Measurements from ENCODE around the gene PNPLA8. TPM values are rescaled to one million over a fixed set of nuclear protein-coding genes. Genes with fewer than 3 reads are reported as not detected.

PNPLA8 gene
- total and polyA plus RNA-seq, 11 donors, result 12.5 to 61.5 (median 32.8) TPM

DNA sequence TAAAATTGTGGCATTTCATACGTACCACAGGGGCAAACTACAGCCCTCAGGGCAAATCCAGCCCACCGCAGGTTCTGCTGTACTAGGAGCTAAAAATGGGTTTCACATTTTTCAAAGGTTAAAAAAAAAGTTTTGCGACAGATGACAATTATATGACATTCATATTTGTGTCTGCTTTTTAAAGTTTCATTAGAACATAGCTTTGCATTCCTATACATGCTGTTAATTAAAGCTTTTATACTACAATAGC, 758 bp upstream of the PNPLA8 start:
- DNase-seq (no peak), ATAC-seq (no peak)
- Histone ChIP-seq H3K27ac (peak overlapping the region; percentile 71 to 99 (median 96)), H3K36me3 (no peaks in the 10 kb centered on the region), H3K4me1 (peaks cover 0 to 37% (median 26%) of the 10 kb centered on the region in 12 donors), H3K27me3 (no peaks in the 10 kb centered on the region), H3K4me3 (peak overlapping the region; percentile 39 to 89 (median 72)), H3K9me3 (no peaks in the 10 kb centered on the region)
- intact Hi-C loops (cut with DNase I), result loop anchor here in 8 of 10 donors (1.0 to 5.0 kb wide), 4 partner anchors 41 to 634 kb away; partner anchors contain the start of genes DNAJB9 (in 8 of the 8), THAP5 (in 8 of the 8) and DLD (in 1 of the 8)
- WGBS, 4 donors, result 4 to 15% (median 8%) methylated on average over 3 of the region's 3 CpGs
- TF ChIP-seq, protein P1, sequence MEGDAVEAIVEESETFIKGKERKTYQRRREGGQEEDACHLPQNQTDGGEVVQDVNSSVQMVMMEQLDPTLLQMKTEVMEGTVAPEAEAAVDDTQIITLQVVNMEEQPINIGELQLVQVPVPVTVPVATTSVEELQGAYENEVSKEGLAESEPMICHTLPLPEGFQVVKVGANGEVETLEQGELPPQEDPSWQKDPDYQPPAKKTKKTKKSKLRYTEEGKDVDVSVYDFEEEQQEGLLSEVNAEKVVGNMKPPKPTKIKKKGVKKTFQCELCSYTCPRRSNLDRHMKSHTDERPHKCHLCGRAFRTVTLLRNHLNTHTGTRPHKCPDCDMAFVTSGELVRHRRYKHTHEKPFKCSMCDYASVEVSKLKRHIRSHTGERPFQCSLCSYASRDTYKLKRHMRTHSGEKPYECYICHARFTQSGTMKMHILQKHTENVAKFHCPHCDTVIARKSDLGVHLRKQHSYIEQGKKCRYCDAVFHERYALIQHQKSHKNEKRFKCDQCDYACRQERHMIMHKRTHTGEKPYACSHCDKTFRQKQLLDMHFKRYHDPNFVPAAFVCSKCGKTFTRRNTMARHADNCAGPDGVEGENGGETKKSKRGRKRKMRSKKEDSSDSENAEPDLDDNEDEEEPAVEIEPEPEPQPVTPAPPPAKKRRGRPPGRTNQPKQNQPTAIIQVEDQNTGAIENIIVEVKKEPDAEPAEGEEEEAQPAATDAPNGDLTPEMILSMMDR (IDR thresholded peaks at IDR 0.05), result no peak
- TF ChIP-seq POLR2A (IDR thresholded peaks at IDR 0.05), result no peak

DNA sequence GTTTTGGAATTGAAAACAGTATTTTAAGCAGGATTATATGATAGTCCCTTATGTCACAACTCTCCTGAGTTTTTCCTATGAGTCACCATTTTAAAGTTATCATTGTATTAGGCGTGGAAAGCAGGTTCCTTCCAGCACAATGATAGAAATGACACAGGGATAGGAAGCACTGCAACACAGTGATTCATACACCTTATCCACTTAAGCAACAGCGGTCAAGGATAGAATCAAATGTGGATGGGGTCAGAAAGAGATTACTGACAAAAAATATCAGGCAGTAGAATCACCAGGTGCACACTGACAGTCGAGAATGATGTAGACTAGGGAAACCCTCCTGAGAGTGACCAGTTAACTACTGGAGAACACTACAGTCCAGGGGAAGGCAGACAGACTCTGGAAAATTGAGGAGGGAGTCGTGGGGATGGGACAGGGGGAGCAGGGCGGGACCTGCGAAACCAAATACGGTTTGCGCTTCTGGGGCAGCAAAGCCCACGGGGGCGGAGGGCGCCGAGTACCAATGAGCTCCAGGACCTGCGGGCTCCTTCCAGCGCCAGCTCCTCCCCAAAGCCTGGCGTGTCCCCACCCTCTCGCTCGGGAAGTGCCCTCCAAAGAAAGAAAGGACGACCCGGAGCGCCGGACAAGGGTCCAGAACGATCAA, 479 bp downstream of the PNPLA8 start:
- H3K27ac ChIP-seq, result peak overlapping the region; percentile 83 to 99 (median 96)
- ATAC-seq (peak; percentile 76 to 84 (median 80)), DNase-seq (peak; percentile 87 to 93 (median 90))
- WGBS, 4 donors, result 0 to 2% (median 0%) methylated on average over 22 of the region's 22 CpGs
- H3K27me3 ChIP-seq, result no peaks in the 10 kb centered on the region
- peaks cover 0 to 7% (median 0%) of the 10 kb centered on the region in 9 donors for H3K36me3 ChIP-seq
- H3K4me3 ChIP-seq, result peak overlapping the region; percentile 39 to 89 (median 72)
- TF ChIP-seq POLR2A (IDR thresholded peaks at IDR 0.05), result no peak
- TF ChIP-seq, protein P1 (IDR thresholded peaks at IDR 0.05), result no peak
- intact Hi-C loops (cut with DNase I), result loop anchor here in 3 of 10 donors (5.0 kb wide), 2 partner anchors 42 to 633 kb away; partner anchors contain the start of genes DNAJB9 (in 2 of the 3), THAP5 (in 2 of the 3) and DLD (in 1 of the 3)
- peaks cover 0 to 39% (median 32%) of the 10 kb centered on the region in 12 donors for H3K4me1 ChIP-seq
- H3K9me3 ChIP-seq, result no peaks in the 10 kb centered on the region

DNA sequence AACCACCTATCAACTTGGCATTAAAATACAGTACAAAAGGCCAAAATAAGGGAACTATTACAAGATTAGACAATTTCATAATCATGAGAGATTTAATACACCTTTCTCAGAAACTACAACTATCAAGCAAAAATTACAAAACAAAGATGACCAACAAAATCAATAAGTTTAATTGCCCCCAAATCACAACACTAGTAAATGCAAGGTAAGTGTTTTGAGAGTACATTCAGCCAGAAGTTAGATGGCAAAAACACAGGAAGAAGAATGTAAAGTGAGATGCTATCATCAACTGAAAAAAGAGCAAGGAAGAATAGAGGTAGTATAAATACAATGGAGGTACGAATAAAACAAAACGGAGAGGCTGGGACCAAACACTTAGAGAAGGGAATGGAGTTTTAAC, 3.2 kb downstream of the PNPLA8 start:
- H3K27me3 ChIP-seq, result no peaks in the 10 kb centered on the region
- peak overlapping the region in 2 of 12 donors; percentile 10 to 99 for H3K27ac ChIP-seq
- peaks cover 0 to 25% (median 6%) of the 10 kb centered on the region in 9 donors for H3K36me3 ChIP-seq
- TF ChIP-seq, protein P1 (IDR thresholded peaks at IDR 0.05), result no peak
- TF ChIP-seq POLR2A (IDR thresholded peaks at IDR 0.05), result no peak
- peaks cover 0 to 4% (median 0%) of the 10 kb centered on the region in 12 donors for H3K9me3 ChIP-seq
- DNase-seq (no peak), ATAC-seq (no peak)
- peak overlapping the region in 1 of 12 donors; percentile 82 for H3K4me3 ChIP-seq
- intact Hi-C loops (cut with DNase I), result no loop called here
- peaks cover 0 to 55% (median 45%) of the 10 kb centered on the region in 12 donors for H3K4me1 ChIP-seq
- WGBS, 4 donors, result 58 to 78% (median 64%) methylated on average over 2 of the region's 2 CpGs

DNA sequence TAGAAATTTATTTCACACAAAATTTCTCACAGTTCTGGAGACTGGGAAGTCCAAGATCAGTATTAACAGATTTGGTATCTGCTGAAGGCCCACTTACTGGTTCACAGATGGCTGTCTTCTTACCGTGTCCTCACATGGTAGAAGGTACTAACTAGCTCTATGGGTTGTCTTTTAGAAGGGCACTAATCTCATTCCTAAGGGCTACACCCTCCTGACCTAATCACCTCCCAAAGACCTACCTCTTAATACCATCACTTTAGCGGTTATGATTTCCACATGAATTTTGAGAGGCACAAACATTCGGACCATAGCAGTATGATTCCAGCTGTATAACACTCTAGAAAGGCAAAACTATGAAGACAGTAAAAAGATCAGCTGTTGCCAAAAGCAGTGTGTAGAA, 8.0 kb downstream of the PNPLA8 start:
- Histone ChIP-seq H3K27ac (no peak overlapping the region), H3K36me3 (peaks cover 0 to 57% (median 38%) of the 10 kb centered on the region in 9 donors), H3K9me3 (peaks cover 0 to 7% (median 0%) of the 10 kb centered on the region in 12 donors), H3K4me1 (peaks cover 0 to 39% (median 21%) of the 10 kb centered on the region in 12 donors), H3K4me3 (no peak overlapping the region), H3K27me3 (no peaks in the 10 kb centered on the region)
- intact Hi-C loops (cut with DNase I), result no loop called here
- TF ChIP-seq POLR2A (IDR thresholded peaks at IDR 0.05), result no peak
- TF ChIP-seq, protein P1 (IDR thresholded peaks at IDR 0.05), result no peak
- 98 to 99% (median 98%) methylated on average over 3 of the region's 3 CpGs for WGBS, 4 donors
- ATAC-seq, result no peak
- no peak for DNase-seq

Measured in heart left ventricle (tissue), 16 donors.